ENCODE measurements around the gene TADA2A.

Gene TADA2A

GRCh38 chr17:37513711-37514110 lies 107.0 kb downstream of the TADA2A start:
- whole genome bisulfite sequencing: 92% methylated on average over 10 of the region's 10 CpGs
- Histone ChIP-seq H4K8ac (ENCODE audit: low read length) (peak overlapping the region; percentile 61), H3K27me3 (ENCODE audit: control insufficient read depth in 1 of 2, insufficient read depth in 1 of 2, low read length in 2 of 2) (no peaks in the 10 kb centered on the region)

GRCh38 chr17:37516127-37516571 lies 109.5 kb downstream of the TADA2A start:
- Histone ChIP-seq H3K23ac (ENCODE audit: low read length in 2 of 2) (no peak overlapping the region), H3K27ac (ENCODE audit: low read length, poor library complexity, severe bottlenecking) (peak overlapping the region; percentile 28), H3K18ac (ENCODE audit: low read depth in 1 of 2, low read length in 2 of 2) (no peak overlapping the region), H3K36me3 (ENCODE audit: control insufficient read depth in 1 of 2, insufficient read depth in 2 of 2, low read depth in 1 of 2, low read length in 2 of 2) (peaks cover 49 to 88% of the 10 kb centered on the region in 2 experiments), H3K4me1 (ENCODE audit: control insufficient read depth, insufficient read depth, low read depth, low read length) (peaks cover 6% of the 10 kb centered on the region), H2BK12ac (ENCODE audit: low read length in 2 of 2) (no peak overlapping the region), H3K14ac (ENCODE audit: low read length in 2 of 2) (no peak overlapping the region), H2AK5ac (ENCODE audit: low read length, severe bottlenecking) (no peak overlapping the region), H3K4me2 (ENCODE audit: low read length, poor library complexity, severe bottlenecking) (no peak overlapping the region), H4K91ac (ENCODE audit: low read length) (no peak overlapping the region), H2AFZ (ENCODE audit: low read depth, low read length) (no peak overlapping the region), H3K79me1 (replicated peaks; ENCODE audit: low read length, poor library complexity, severe bottlenecking) (peaks cover 33% of the 10 kb centered on the region), H3K4ac (ENCODE audit: low read depth in 1 of 2, low read length in 2 of 2) (no peak overlapping the region), H3K9ac (ENCODE audit: low read length) (peak overlapping the region; percentile 30), H3K4me3 (ENCODE audit: insufficient read depth in 1 of 2, low read depth in 1 of 2, low read length in 2 of 2) (no peak overlapping the region), H3K27me3 (ENCODE audit: control insufficient read depth in 1 of 2, insufficient read depth in 1 of 2, low read length in 2 of 2) (no peaks in the 10 kb centered on the region), H4K8ac (ENCODE audit: low read length) (no peak overlapping the region), H3K9me3 (ENCODE audit: control insufficient read depth, low read length) (no peaks in the 10 kb centered on the region), H2BK15ac (ENCODE audit: low read depth, poor library complexity, severe bottlenecking) (no peak overlapping the region), H2BK120ac (ENCODE audit: low read depth, low read length) (no peak overlapping the region), H2BK5ac (ENCODE audit: low read depth, low read length, poor library complexity, severe bottlenecking) (no peak overlapping the region)
- peak; percentile 30 for DNase-seq
- WGBS: 92% methylated on average over 6 of the region's 6 CpGs

More at GRCh38 chr17:37513711-37514110, 107.0 kb downstream of the TADA2A start:
- no peak overlapping the region for H3K9ac ChIP-seq (ENCODE audit: low read length)
- H3K14ac ChIP-seq (ENCODE audit: low read length in 2 of 2): no peak overlapping the region
- H3K36me3 ChIP-seq (ENCODE audit: control insufficient read depth in 1 of 2, insufficient read depth in 2 of 2, low read depth in 1 of 2, low read length in 2 of 2): peaks cover 41 to 84% of the 10 kb centered on the region in 2 experiments
- H3K4me2 ChIP-seq (ENCODE audit: low read length, poor library complexity, severe bottlenecking): no peak overlapping the region
- H2BK5ac ChIP-seq (ENCODE audit: low read depth, low read length, poor library complexity, severe bottlenecking): no peak overlapping the region
- H2BK12ac ChIP-seq (ENCODE audit: low read length in 2 of 2): no peak overlapping the region
- no peak overlapping the region for H2AFZ ChIP-seq (ENCODE audit: low read depth, low read length)
- H3K18ac ChIP-seq (ENCODE audit: low read depth in 1 of 2, low read length in 2 of 2): no peak overlapping the region
- no peak overlapping the region for H2AK5ac ChIP-seq (ENCODE audit: low read length, severe bottlenecking)
- H3K9me3 ChIP-seq (ENCODE audit: control insufficient read depth, low read length): no peaks in the 10 kb centered on the region
- H3K27ac ChIP-seq (ENCODE audit: low read length, poor library complexity, severe bottlenecking): no peak overlapping the region
- no peak overlapping the region for H3K4me3 ChIP-seq (ENCODE audit: insufficient read depth in 1 of 2, low read depth in 1 of 2, low read length in 2 of 2)
- H3K79me1 ChIP-seq (replicated peaks; ENCODE audit: low read length, poor library complexity, severe bottlenecking): peaks cover 28% of the 10 kb centered on the region
- no peak overlapping the region for H4K91ac ChIP-seq (ENCODE audit: low read length)
- H3K4me1 ChIP-seq (ENCODE audit: control insufficient read depth, insufficient read depth, low read depth, low read length): peaks cover 8% of the 10 kb centered on the region
- no peak overlapping the region for H2BK120ac ChIP-seq (ENCODE audit: low read depth, low read length)
- no peak for DNase-seq
- H3K23ac ChIP-seq (ENCODE audit: low read length in 2 of 2): no peak overlapping the region
- no peak overlapping the region for H3K4ac ChIP-seq (ENCODE audit: low read depth in 1 of 2, low read length in 2 of 2)
- no peak overlapping the region for H2BK15ac ChIP-seq (ENCODE audit: low read depth, poor library complexity, severe bottlenecking)

DNA sequence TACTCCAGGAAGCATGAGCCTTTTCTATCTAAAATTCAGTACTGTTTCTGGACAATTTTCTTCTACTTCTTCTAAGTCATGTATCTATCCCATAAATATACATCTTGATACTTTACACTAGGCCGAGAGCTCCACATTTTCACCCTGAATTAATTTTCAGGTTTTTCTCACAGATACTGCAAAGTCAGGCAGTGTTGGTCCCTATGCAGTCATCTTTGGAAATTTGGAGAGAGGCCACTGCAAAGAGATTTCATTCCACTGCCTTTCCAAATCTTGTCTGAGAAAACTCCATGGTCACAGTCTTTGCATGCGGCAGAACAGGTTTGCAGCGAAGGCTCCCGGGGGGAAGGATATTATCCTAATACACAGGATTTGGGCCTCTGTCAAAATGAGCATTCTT lies 111.2 kb downstream of the TADA2A start:
- Histone ChIP-seq H3K27me3 (ENCODE audit: control insufficient read depth in 1 of 2, insufficient read depth in 1 of 2, low read length in 2 of 2) (no peaks in the 10 kb centered on the region), H2BK5ac (ENCODE audit: low read depth, low read length, poor library complexity, severe bottlenecking) (no peak overlapping the region), H2AK5ac (ENCODE audit: low read length, severe bottlenecking) (no peak overlapping the region), H3K18ac (ENCODE audit: low read depth in 1 of 2, low read length in 2 of 2) (no peak overlapping the region), H3K4me3 (ENCODE audit: insufficient read depth in 1 of 2, low read depth in 1 of 2, low read length in 2 of 2) (no peak overlapping the region), H3K14ac (ENCODE audit: low read length in 2 of 2) (no peak overlapping the region), H3K9ac (ENCODE audit: low read length) (no peak overlapping the region), H3K4me1 (ENCODE audit: control insufficient read depth, insufficient read depth, low read depth, low read length) (peaks cover 6% of the 10 kb centered on the region), H2AFZ (ENCODE audit: low read depth, low read length) (no peak overlapping the region), H4K8ac (ENCODE audit: low read length) (no peak overlapping the region), H3K27ac (ENCODE audit: low read length, poor library complexity, severe bottlenecking) (no peak overlapping the region), H4K91ac (ENCODE audit: low read length) (no peak overlapping the region), H2BK120ac (ENCODE audit: low read depth, low read length) (no peak overlapping the region), H2BK15ac (ENCODE audit: low read depth, poor library complexity, severe bottlenecking) (no peak overlapping the region), H3K9me3 (ENCODE audit: control insufficient read depth, low read length) (no peaks in the 10 kb centered on the region), H3K79me1 (replicated peaks; ENCODE audit: low read length, poor library complexity, severe bottlenecking) (peaks cover 34% of the 10 kb centered on the region), H3K4ac (ENCODE audit: low read depth in 1 of 2, low read length in 2 of 2) (no peak overlapping the region), H3K23ac (ENCODE audit: low read length in 2 of 2) (no peak overlapping the region), H3K36me3 (ENCODE audit: control insufficient read depth in 1 of 2, insufficient read depth in 2 of 2, low read depth in 1 of 2, low read length in 2 of 2) (peaks cover 52 to 83% of the 10 kb centered on the region in 2 experiments), H2BK12ac (ENCODE audit: low read length in 2 of 2) (no peak overlapping the region), H3K4me2 (ENCODE audit: low read length, poor library complexity, severe bottlenecking) (no peak overlapping the region)
- DNase-seq: no peak
- WGBS: 97% methylated on average over 4 of the region's 4 CpGs

DNA sequence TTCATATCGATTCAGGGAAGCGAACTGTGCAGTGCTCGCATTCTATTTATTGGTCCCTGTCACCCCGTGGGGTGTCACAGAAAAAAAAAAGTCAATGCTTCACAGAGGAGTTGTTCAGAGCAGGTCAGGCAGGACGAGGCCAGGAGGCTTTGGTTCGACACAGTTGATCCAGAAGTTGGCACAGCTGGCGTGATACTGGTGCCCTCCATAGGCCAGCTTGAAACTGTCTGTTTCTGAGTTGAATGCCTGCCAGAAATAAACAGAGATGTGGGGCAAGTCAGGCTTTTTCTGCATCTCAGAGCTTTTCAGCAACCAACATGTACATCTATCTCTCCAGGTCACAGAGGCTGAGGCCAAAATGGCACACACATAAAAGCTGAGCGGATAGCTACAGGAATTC lies 112.1 kb downstream of the TADA2A start:
- no peaks in the 10 kb centered on the region for H3K9me3 ChIP-seq (ENCODE audit: control insufficient read depth, low read length)
- DNase-seq: no peak
- no peak overlapping the region for H3K18ac ChIP-seq (ENCODE audit: low read depth in 1 of 2, low read length in 2 of 2)
- H2BK15ac ChIP-seq (ENCODE audit: low read depth, poor library complexity, severe bottlenecking): no peak overlapping the region
- H3K14ac ChIP-seq (ENCODE audit: low read length in 2 of 2): no peak overlapping the region
- no peak overlapping the region for H2BK120ac ChIP-seq (ENCODE audit: low read depth, low read length)
- H3K27ac ChIP-seq (ENCODE audit: low read length, poor library complexity, severe bottlenecking): no peak overlapping the region
- WGBS: 96% methylated on average over 7 of the region's 8 CpGs
- peak overlapping the region in 1 of 2 experiments; percentile 40 for H3K23ac ChIP-seq (ENCODE audit: low read length in 2 of 2)
- H3K9ac ChIP-seq (ENCODE audit: low read length): no peak overlapping the region
- no peak overlapping the region for H2BK5ac ChIP-seq (ENCODE audit: low read depth, low read length, poor library complexity, severe bottlenecking)
- peaks cover 33% of the 10 kb centered on the region for H3K79me1 ChIP-seq (replicated peaks; ENCODE audit: low read length, poor library complexity, severe bottlenecking)
- H2AK5ac ChIP-seq (ENCODE audit: low read length, severe bottlenecking): no peak overlapping the region
- H3K4me1 ChIP-seq (ENCODE audit: control insufficient read depth, insufficient read depth, low read depth, low read length): peaks cover 6% of the 10 kb centered on the region
- no peak overlapping the region for H2BK12ac ChIP-seq (ENCODE audit: low read length in 2 of 2)
- no peak overlapping the region for H4K91ac ChIP-seq (ENCODE audit: low read length)
- no peaks in the 10 kb centered on the region for H3K27me3 ChIP-seq (ENCODE audit: control insufficient read depth in 1 of 2, insufficient read depth in 1 of 2, low read length in 2 of 2)
- H2AFZ ChIP-seq (ENCODE audit: low read depth, low read length): no peak overlapping the region
- no peak overlapping the region for H3K4ac ChIP-seq (ENCODE audit: low read depth in 1 of 2, low read length in 2 of 2)
- H3K36me3 ChIP-seq (ENCODE audit: control insufficient read depth in 1 of 2, insufficient read depth in 2 of 2, low read depth in 1 of 2, low read length in 2 of 2): peaks cover 52 to 81% of the 10 kb centered on the region in 2 experiments
- no peak overlapping the region for H4K8ac ChIP-seq (ENCODE audit: low read length)
- H3K4me3 ChIP-seq (ENCODE audit: insufficient read depth in 1 of 2, low read depth in 1 of 2, low read length in 2 of 2): no peak overlapping the region
- H3K4me2 ChIP-seq (ENCODE audit: low read length, poor library complexity, severe bottlenecking): no peak overlapping the region

Data from mesenchymal stem cell (in vitro differentiated cells and primary cell).